ENCODE results near the gene USP38. TPM values are rescaled to one million over a fixed set of nuclear protein-coding genes. Genes with fewer than 3 reads are reported as not detected.

Gene USP38
- total RNA-seq, 1 donor from 2014 or later = 19.8 TPM

DNA sequence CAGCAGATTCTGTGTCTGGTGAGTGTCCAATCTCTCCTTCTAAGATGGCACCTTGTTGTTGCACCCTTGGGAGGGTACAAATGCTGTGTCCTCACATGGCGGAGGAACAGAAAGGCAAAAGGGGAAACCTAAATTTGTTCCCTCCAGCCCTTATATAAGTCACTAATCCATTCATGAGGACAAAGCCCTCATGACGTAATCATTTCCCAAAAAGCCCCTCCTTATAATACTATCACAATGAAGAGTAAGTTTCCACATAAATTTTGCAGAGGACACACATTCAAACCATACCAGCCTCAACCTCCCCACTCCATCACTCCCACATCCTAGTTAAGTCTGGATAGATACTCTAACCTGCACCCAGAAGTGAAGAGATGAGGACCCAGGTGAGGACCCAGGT is 63.1 kb downstream of the USP38 start:
- Histone ChIP-seq H3K4me3 (no peak overlapping the region), H3K36me3 (no peaks in the 10 kb centered on the region), H3K4me1 (peaks cover 4% of the 10 kb centered on the region), H3K27me3 (ENCODE audit: low read depth) (no peaks in the 10 kb centered on the region), H3K9me3 (replicated peaks) (no peaks in the 10 kb centered on the region), H3K27ac (replicated peaks) (no peak overlapping the region)
- intact Hi-C loops (cut with micrococcal nuclease) = no loop called here
- TF ChIP-seq, protein P1, sequence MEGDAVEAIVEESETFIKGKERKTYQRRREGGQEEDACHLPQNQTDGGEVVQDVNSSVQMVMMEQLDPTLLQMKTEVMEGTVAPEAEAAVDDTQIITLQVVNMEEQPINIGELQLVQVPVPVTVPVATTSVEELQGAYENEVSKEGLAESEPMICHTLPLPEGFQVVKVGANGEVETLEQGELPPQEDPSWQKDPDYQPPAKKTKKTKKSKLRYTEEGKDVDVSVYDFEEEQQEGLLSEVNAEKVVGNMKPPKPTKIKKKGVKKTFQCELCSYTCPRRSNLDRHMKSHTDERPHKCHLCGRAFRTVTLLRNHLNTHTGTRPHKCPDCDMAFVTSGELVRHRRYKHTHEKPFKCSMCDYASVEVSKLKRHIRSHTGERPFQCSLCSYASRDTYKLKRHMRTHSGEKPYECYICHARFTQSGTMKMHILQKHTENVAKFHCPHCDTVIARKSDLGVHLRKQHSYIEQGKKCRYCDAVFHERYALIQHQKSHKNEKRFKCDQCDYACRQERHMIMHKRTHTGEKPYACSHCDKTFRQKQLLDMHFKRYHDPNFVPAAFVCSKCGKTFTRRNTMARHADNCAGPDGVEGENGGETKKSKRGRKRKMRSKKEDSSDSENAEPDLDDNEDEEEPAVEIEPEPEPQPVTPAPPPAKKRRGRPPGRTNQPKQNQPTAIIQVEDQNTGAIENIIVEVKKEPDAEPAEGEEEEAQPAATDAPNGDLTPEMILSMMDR (IDR thresholded peaks at IDR 0.05; ENCODE audit: borderline replicate concordance) = no peak
- no peak for DNase-seq

DNA sequence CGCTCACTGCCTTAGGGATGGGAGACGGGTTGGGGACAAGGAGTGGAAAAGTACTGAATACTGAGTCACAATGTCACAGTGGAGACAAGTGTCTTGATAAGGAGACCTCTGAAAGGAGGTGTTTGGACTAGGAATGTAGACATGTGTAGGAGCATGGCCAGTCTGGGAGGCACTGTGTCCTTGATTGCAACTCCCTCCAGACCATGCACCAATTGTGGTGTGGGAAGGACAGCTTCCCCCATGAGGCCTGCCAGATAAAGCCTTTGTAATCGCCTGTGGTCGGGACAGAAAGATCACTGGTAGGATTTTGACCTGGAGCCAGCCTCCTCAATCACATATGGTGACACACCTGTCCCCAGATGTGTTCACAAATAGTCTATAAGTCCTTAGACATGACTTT is 64.1 kb downstream of the USP38 start:
- peaks cover 4% of the 10 kb centered on the region for H3K4me1 ChIP-seq
- H3K27me3 ChIP-seq (ENCODE audit: low read depth) = no peaks in the 10 kb centered on the region
- DNase-seq = no peak
- H3K9me3 ChIP-seq (replicated peaks) = no peaks in the 10 kb centered on the region
- TF ChIP-seq, protein P1 (IDR thresholded peaks at IDR 0.05; ENCODE audit: borderline replicate concordance) = no peak
- no peak overlapping the region for H3K27ac ChIP-seq (replicated peaks)
- no peaks in the 10 kb centered on the region for H3K36me3 ChIP-seq
- no peak overlapping the region for H3K4me3 ChIP-seq
- intact Hi-C loops (cut with micrococcal nuclease) = no loop called here

DNA sequence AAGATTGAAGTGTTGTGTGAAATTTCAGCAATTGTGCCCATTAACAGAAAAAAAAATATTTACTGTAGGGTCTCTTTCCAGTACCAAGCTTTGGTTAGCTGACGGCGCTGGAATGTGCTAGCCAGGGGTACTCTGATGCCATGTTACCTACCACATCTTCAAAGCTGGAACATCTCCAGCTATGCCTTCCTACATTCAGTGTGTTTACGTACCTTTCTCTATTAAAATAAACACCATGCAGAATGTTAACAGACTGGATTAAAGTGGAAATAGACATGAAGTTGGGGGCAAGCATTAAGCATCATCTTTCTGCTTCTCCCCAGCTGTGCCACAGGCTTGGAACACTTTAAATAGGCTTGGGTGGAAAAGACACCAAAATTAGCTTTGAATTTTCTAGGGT is 65.9 kb downstream of the USP38 start:
- Histone ChIP-seq H3K27ac (replicated peaks) (no peak overlapping the region), H3K36me3 (no peaks in the 10 kb centered on the region), H3K4me3 (no peak overlapping the region), H3K9me3 (replicated peaks) (no peaks in the 10 kb centered on the region), H3K4me1 (peaks cover 4% of the 10 kb centered on the region), H3K27me3 (ENCODE audit: low read depth) (no peaks in the 10 kb centered on the region)
- TF ChIP-seq, protein P1 (IDR thresholded peaks at IDR 0.05; ENCODE audit: borderline replicate concordance) = no peak
- intact Hi-C loops (cut with micrococcal nuclease) = no loop called here
- no peak for DNase-seq

DNA sequence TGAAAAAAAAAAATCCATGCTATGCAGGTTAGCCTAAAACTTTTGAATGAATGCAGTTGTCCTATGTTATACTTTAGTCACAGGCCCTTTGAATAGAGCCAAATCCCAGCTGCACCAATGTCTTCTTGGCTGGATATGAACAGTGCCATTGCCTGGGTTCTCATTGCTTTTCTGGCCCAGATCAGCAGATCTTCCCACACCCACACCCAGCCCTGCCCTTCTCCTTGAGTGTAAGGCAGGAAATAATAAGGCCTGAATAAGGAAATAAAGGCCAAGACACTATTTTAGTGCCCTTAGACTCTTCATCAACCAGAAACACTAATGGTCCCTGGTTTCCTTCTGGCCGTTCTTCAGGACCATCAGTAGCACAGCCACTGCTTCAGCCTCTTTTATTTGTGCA is 66.6 kb downstream of the USP38 start:
- Histone ChIP-seq H3K27ac (replicated peaks) (no peak overlapping the region), H3K4me1 (peaks cover 4% of the 10 kb centered on the region), H3K36me3 (no peaks in the 10 kb centered on the region), H3K9me3 (replicated peaks) (no peaks in the 10 kb centered on the region), H3K4me3 (no peak overlapping the region), H3K27me3 (ENCODE audit: low read depth) (no peaks in the 10 kb centered on the region)
- TF ChIP-seq, protein P1 (IDR thresholded peaks at IDR 0.05; ENCODE audit: borderline replicate concordance) = no peak
- DNase-seq = no peak
- intact Hi-C loops (cut with micrococcal nuclease) = no loop called here

DNA sequence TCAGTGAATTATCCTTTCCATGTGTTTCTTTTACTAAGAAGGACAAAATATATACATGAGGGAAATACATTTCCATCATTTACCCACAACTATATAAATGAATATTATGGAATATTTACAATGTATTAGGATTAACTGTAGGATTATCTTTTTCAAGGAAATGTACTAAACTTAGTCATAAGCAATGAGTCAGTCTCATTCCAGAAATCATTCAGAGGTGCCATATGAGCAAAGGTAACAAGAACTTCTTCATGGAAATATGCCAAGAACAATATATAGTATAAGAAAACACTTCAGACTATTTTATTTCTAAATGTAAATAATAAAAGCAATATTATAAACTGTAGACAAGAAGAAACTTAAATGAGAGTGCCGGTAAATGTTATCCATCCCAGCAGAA is 67.1 kb downstream of the USP38 start:
- H3K36me3 ChIP-seq = no peaks in the 10 kb centered on the region
- intact Hi-C loops (cut with micrococcal nuclease) = no loop called here
- H3K27ac ChIP-seq (replicated peaks) = no peak overlapping the region
- no peaks in the 10 kb centered on the region for H3K27me3 ChIP-seq (ENCODE audit: low read depth)
- DNase-seq = no peak
- H3K4me1 ChIP-seq = peaks cover 4% of the 10 kb centered on the region
- H3K4me3 ChIP-seq = no peak overlapping the region
- H3K9me3 ChIP-seq (replicated peaks) = no peaks in the 10 kb centered on the region
- TF ChIP-seq, protein P1 (IDR thresholded peaks at IDR 0.05; ENCODE audit: borderline replicate concordance) = no peak

DNA sequence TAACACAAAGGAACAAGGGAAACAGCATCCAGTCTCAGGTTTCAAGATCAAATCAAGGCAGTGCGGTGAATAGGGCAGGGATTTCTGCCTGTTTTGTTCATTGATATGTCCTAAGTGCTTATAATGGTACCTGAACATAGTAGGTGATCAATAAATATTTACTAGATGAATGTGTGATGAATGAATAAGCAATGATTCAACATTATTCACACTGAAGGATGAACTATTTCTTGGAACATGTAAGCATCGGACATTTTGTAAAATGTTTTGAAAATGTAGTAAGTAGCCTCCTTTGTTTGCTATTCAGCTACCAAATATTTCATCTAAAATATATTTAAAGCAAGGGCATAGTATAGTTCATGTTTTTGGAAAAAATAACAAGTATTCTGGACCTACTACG is 67.8 kb downstream of the USP38 start:
- intact Hi-C loops (cut with micrococcal nuclease) = no loop called here
- Histone ChIP-seq H3K4me3 (no peak overlapping the region), H3K36me3 (no peaks in the 10 kb centered on the region), H3K4me1 (peaks cover 4% of the 10 kb centered on the region), H3K9me3 (replicated peaks) (no peaks in the 10 kb centered on the region), H3K27ac (replicated peaks) (no peak overlapping the region), H3K27me3 (ENCODE audit: low read depth) (no peaks in the 10 kb centered on the region)
- TF ChIP-seq, protein P1 (IDR thresholded peaks at IDR 0.05; ENCODE audit: borderline replicate concordance) = no peak
- DNase-seq = no peak
